Measurements from ENCODE around the gene ZNF69.
"Not testable (repeated sequence)": the region's sequence is repeated elsewhere in the genome, so short reads cannot be mapped to it uniquely, and the experiment has no call there.

DNA sequence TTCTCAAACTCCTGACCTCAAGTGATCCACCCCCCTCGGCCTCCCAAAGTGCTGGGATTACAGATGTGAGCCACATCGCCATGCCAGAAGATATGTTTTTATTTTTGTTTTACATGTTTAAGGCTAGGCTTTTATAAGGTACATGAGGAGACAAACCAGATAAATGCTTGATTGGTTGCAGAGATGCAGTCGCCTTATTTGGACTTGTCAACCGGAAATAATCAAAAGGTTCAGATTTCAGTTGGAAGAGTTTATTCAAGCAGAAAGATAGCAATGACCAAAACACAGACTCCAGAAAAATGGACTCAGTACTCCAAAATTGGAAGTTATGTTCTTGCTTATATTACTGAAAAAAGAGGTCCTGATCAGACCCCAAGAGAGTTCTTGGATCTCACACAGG is 37.3 kb upstream of the ZNF69 start:
- TF ChIP-seq, protein P1, sequence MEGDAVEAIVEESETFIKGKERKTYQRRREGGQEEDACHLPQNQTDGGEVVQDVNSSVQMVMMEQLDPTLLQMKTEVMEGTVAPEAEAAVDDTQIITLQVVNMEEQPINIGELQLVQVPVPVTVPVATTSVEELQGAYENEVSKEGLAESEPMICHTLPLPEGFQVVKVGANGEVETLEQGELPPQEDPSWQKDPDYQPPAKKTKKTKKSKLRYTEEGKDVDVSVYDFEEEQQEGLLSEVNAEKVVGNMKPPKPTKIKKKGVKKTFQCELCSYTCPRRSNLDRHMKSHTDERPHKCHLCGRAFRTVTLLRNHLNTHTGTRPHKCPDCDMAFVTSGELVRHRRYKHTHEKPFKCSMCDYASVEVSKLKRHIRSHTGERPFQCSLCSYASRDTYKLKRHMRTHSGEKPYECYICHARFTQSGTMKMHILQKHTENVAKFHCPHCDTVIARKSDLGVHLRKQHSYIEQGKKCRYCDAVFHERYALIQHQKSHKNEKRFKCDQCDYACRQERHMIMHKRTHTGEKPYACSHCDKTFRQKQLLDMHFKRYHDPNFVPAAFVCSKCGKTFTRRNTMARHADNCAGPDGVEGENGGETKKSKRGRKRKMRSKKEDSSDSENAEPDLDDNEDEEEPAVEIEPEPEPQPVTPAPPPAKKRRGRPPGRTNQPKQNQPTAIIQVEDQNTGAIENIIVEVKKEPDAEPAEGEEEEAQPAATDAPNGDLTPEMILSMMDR (IDR thresholded peaks at IDR 0.05; ENCODE audit: low read depth, low read length, missing input control) = not testable (repeated sequence)
- not testable (repeated sequence) for TF ChIP-seq REST (IDR thresholded peaks at IDR 0.05); MAX (IDR thresholded peaks at IDR 0.05); ZBTB33 (IDR thresholded peaks at IDR 0.05); TAF1 (conservative IDR thresholded peaks at IDR 0.05); GABPA (IDR thresholded peaks at IDR 0.05 in 1 of 2, conservative IDR thresholded peaks at IDR 0.05 in 1 of 2); RAD21 (IDR thresholded peaks at IDR 0.05); JUND (IDR thresholded peaks at IDR 0.05); EGR1 (IDR thresholded peaks at IDR 0.05; ENCODE audit: low read depth in 2 of 2); FOXA2 (IDR thresholded peaks at IDR 0.05)
- TF ChIP-seq, protein P2, sequence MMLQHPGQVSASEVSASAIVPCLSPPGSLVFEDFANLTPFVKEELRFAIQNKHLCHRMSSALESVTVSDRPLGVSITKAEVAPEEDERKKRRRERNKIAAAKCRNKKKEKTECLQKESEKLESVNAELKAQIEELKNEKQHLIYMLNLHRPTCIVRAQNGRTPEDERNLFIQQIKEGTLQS (IDR thresholded peaks at IDR 0.05) = not testable (repeated sequence)

Measured in liver (tissue), 3 donors.